Hepatocyte (in vitro differentiated cells): ENCODE measurements around the gene TPRX1. TPM values are rescaled to one million over a fixed set of nuclear protein-coding genes. Genes with fewer than 3 reads are reported as not detected.
A peak's percentile ranks its signal among the peaks of the same experiment; 100 is the strongest.
"Not testable (repeated sequence)": the region's sequence is repeated elsewhere in the genome, so short reads cannot be mapped to it uniquely, and the experiment has no call there.

Source experiments
- DNase-seq: peaks from one replicate; pipeline ENCODE4 v3.0.0-alpha.2; 2016; ENCODE audit warnings: low spot score
- H2AFZ ChIP-seq: fragments of 200-600 bp; sonication (generic); 2 replicates; pipeline ENCODE4 v1.6.0; 2016; ENCODE audit warnings: antibody characterized with exemption, mild to moderate bottlenecking
- H3K27ac ChIP-seq: fragments of 200-600 bp; sonication (generic); 2 replicates; pipeline ENCODE4 v1.5.1; 2016; ENCODE audit warnings: mild to moderate bottlenecking
- H3K27me3 ChIP-seq: fragments of 200-600 bp; sonication (generic); 2 replicates; pipeline ENCODE4 v1.6.1; 2016
- H3K36me3 ChIP-seq: fragments of 200-600 bp; sonication (generic); replicated peaks from 2 replicates; pipeline ENCODE4 v1.5.1; 2016; ENCODE audit warnings: low read depth; ENCODE audit not compliant: insufficient read depth
- H3K4me1 ChIP-seq: fragments of 200-600 bp; sonication (generic); 2 replicates; pipeline ENCODE4 v1.5.1; 2016; ENCODE audit warnings: mild to moderate bottlenecking, moderate library complexity; ENCODE audit not compliant: insufficient read depth
- H3K4me2 ChIP-seq: fragments of 200-600 bp; sonication (generic); 2 replicates; pipeline ENCODE4 v1.6.0; 2016
- H3K4me3 ChIP-seq: fragments of 200-600 bp; sonication (generic); 2 replicates; pipeline ENCODE4 v1.5.1; 2016; ENCODE audit warnings: mild to moderate bottlenecking
- H3K79me2 ChIP-seq: fragments of 200-600 bp; sonication (generic); 2 replicates; pipeline ENCODE4 v1.6.0; 2017; ENCODE audit warnings: mild to moderate bottlenecking
- H3K9me2 ChIP-seq: fragments of 200-600 bp; sonication (generic); replicated peaks from 2 replicates; pipeline ENCODE4 v1.6.0; 2017; ENCODE audit warnings: mild to moderate bottlenecking; ENCODE audit not compliant: insufficient read depth
- H3K9me3 ChIP-seq: fragments of 200-600 bp; sonication (generic); 2 replicates; pipeline ENCODE4 v1.5.1; 2016; ENCODE audit warnings: low read depth, mild to moderate bottlenecking
- H4K20me1 ChIP-seq: fragments of 200-600 bp; sonication (generic); 2 replicates; pipeline ENCODE4 v1.6.0; 2016; ENCODE audit warnings: mild to moderate bottlenecking; ENCODE audit not compliant: insufficient read depth, poor library complexity, severe bottlenecking
- CTCF ChIP-seq: fragments of 200-600 bp; sonication (generic); IDR thresholded peaks from 2 replicates; pipeline ENCODE4 v1.5.1; 2016; ENCODE audit warnings: antibody characterized with exemption, mild to moderate bottlenecking; ENCODE audit not compliant: poor library complexity
- EZH2 ChIP-seq: fragments of 200-600 bp; sonication (generic); IDR thresholded peaks from 2 replicates; pipeline ENCODE4 v1.6.1; 2016; ENCODE audit warnings: antibody characterized with exemption, mild to moderate bottlenecking, borderline replicate concordance
- EZH2phosphoT487 ChIP-seq: fragments of 200-600 bp; sonication (generic); IDR thresholded peaks from one replicate; pipeline ENCODE4 v1.6.1; 2018; ENCODE audit warnings: antibody characterized with exemption, mild to moderate bottlenecking, low read depth, moderate library complexity; ENCODE audit not compliant: unreplicated experiment, severe bottlenecking
- WGBS: methylation state at CpG from one replicate; pipeline ENCODE4 v1.1.6; 2016; ENCODE audit warnings: low lambda C conversion rate; ENCODE audit errors: missing lambda C conversion rate; 5-methylcytosine and 5-hydroxymethylcytosine counted together
- polyA plus RNA-seq: library from polyadenylated mRNA; unstranded; fragments of >200 nt; fragmentation: Nextera tagmentation; extraction: Ambion mirVana; gene quantifications from 2 replicates; pipeline ENCODE4 v1.2.1, GENCODE V29; 2016
- total RNA-seq: library from RNA; depleted of rRNA; stranded (reverse); fragments of >200 nt; gene quantifications from 2 replicates; pipeline ENCODE4 v1.2.3, GENCODE V29; 2014

Gene TPRX1
- total and polyA plus RNA-seq, 2 experiments from 2014 or later: not detected

GRCh38 chr19:47776568-47776967 is 27.8 kb downstream of the TPRX1 start:
- TF ChIP-seq CTCF: no peak
- Histone ChIP-seq H3K4me1 (peaks cover 7% of the 10 kb centered on the region), H3K36me3 (no peaks in the 10 kb centered on the region), H3K9me3 (no peaks in the 10 kb centered on the region), H4K20me1 (peaks cover 3% of the 10 kb centered on the region), H2AFZ (no peak overlapping the region), H3K4me3 (no peak overlapping the region), H3K27me3 (no peaks in the 10 kb centered on the region), H3K27ac (peak overlapping the region; percentile 99), H3K9me2 (no peaks in the 10 kb centered on the region), H3K79me2 (peaks cover 33% of the 10 kb centered on the region), H3K4me2 (no peak overlapping the region)
- 66% methylated on average over 4 of the region's 4 CpGs for WGBS
- DNase-seq: peak; percentile 56

DNA sequence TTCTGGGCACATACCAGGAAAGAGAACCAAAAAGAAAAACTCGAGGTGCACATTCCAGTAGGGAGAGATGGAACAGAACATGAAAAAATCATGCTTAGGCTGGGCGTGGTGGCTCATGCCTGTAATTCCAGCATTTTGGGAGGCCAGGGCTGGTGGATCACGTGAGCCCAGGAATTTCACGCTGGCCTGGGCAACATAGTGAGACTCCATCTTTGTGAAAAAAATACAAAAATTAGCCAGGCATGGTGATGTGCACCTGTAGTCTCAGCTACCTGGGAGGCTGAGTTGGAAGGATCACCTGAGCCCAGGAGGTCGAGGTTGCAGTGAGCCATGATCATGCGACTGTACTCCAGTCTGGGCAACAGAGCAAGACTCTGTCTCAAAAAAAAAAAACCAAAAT is 33.1 kb downstream of the TPRX1 start:
- not testable (repeated sequence) for H2AFZ ChIP-seq, H3K4me2 ChIP-seq, H3K9me2 ChIP-seq, H4K20me1 ChIP-seq, H3K4me1 ChIP-seq, H3K27me3 ChIP-seq, H3K27ac ChIP-seq, DNase-seq, H3K79me2 ChIP-seq, H3K9me3 ChIP-seq, H3K36me3 ChIP-seq, H3K4me3 ChIP-seq
- WGBS: 85% methylated on average over 6 of the region's 6 CpGs

DNA sequence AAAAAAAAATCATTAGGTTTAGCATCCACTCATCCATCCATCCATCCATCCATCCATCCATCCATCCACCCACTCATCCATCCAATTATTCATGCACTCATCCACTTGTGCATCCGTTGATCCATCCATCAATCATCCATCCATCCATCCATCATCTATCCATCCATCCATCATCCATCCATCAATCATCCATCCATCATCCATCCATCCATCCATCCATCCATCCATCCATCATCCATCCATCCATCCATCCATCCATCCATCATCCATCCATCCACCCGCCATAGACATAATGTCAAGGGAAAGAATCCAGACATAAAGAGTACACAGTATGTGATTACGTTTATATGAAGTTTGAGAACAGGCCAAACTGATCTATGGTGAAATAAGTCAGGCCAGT is 34.8 kb downstream of the TPRX1 start:
- no peak overlapping the region for H3K4me2 ChIP-seq
- H3K9me3 ChIP-seq: no peaks in the 10 kb centered on the region
- no peak for DNase-seq
- TF ChIP-seq EZH2 (no peak), CTCF (no peak), EZH2phosphoT487 (no peak)
- H3K79me2 ChIP-seq: no peaks in the 10 kb centered on the region
- no peak overlapping the region for H2AFZ ChIP-seq
- H3K4me1 ChIP-seq: no peaks in the 10 kb centered on the region
- no peaks in the 10 kb centered on the region for H3K9me2 ChIP-seq
- H3K27ac ChIP-seq: no peak overlapping the region
- no peaks in the 10 kb centered on the region for H3K36me3 ChIP-seq
- H4K20me1 ChIP-seq: no peaks in the 10 kb centered on the region
- 85% methylated on average over 3 of the region's 3 CpGs for WGBS
- no peaks in the 10 kb centered on the region for H3K27me3 ChIP-seq
- no peak overlapping the region for H3K4me3 ChIP-seq

DNA sequence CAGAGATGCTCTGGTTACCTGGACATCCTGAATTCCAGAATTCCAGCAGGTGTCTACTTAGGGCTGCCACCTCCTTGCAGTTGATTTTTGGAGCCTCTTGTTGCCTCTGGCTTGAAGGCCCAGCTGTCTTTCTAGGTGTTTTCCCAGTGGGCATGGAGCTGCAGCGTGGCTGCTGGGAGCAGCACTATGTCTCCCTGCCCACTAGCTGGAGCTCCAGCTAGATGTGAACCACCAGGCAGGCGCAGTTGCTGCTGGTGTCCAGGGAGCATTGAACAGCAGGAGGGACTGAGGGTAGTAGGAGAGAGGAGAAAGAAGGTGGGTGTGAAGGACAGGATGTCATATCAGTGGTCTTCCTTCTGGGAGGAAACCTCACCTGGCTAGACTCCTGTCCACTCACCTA is 35.7 kb downstream of the TPRX1 start:
- DNase-seq: no peak
- H3K4me3 ChIP-seq: no peak overlapping the region
- no peak overlapping the region for H3K27ac ChIP-seq
- H3K27me3 ChIP-seq: no peaks in the 10 kb centered on the region
- no peaks in the 10 kb centered on the region for H3K79me2 ChIP-seq
- H3K4me2 ChIP-seq: no peak overlapping the region
- 79% methylated on average over 2 of the region's 2 CpGs for WGBS
- H3K4me1 ChIP-seq: no peaks in the 10 kb centered on the region
- no peak overlapping the region for H2AFZ ChIP-seq
- H3K36me3 ChIP-seq: no peaks in the 10 kb centered on the region
- TF ChIP-seq CTCF: no peak
- TF ChIP-seq EZH2phosphoT487: no peak
- TF ChIP-seq EZH2: no peak
- H3K9me2 ChIP-seq: no peaks in the 10 kb centered on the region
- H3K9me3 ChIP-seq: no peaks in the 10 kb centered on the region
- no peaks in the 10 kb centered on the region for H4K20me1 ChIP-seq
